Hepatocyte (in vitro differentiated cells): ENCODE results near the gene GNB2. TPM values are rescaled to one million over a fixed set of nuclear protein-coding genes. Genes with fewer than 3 reads are reported as not detected.

Experiments
- DNase-seq: peaks from one replicate; pipeline ENCODE4 v3.0.0-alpha.2; 2016; ENCODE audit warnings: low spot score
- H2AFZ ChIP-seq: fragments of 200-600 bp; sonication (generic); 2 replicates; pipeline ENCODE4 v1.6.0; 2016; ENCODE audit warnings: antibody characterized with exemption, mild to moderate bottlenecking
- H3K27ac ChIP-seq: fragments of 200-600 bp; sonication (generic); 2 replicates; pipeline ENCODE4 v1.5.1; 2016; ENCODE audit warnings: mild to moderate bottlenecking
- H3K27me3 ChIP-seq: fragments of 200-600 bp; sonication (generic); 2 replicates; pipeline ENCODE4 v1.6.1; 2016
- H3K36me3 ChIP-seq: fragments of 200-600 bp; sonication (generic); replicated peaks from 2 replicates; pipeline ENCODE4 v1.5.1; 2016; ENCODE audit warnings: low read depth; ENCODE audit not compliant: insufficient read depth
- H3K4me1 ChIP-seq: fragments of 200-600 bp; sonication (generic); 2 replicates; pipeline ENCODE4 v1.5.1; 2016; ENCODE audit warnings: mild to moderate bottlenecking, moderate library complexity; ENCODE audit not compliant: insufficient read depth
- H3K4me2 ChIP-seq: fragments of 200-600 bp; sonication (generic); 2 replicates; pipeline ENCODE4 v1.6.0; 2016
- H3K4me3 ChIP-seq: fragments of 200-600 bp; sonication (generic); 2 replicates; pipeline ENCODE4 v1.5.1; 2016; ENCODE audit warnings: mild to moderate bottlenecking
- H3K79me2 ChIP-seq: fragments of 200-600 bp; sonication (generic); 2 replicates; pipeline ENCODE4 v1.6.0; 2017; ENCODE audit warnings: mild to moderate bottlenecking
- H3K9me2 ChIP-seq: fragments of 200-600 bp; sonication (generic); replicated peaks from 2 replicates; pipeline ENCODE4 v1.6.0; 2017; ENCODE audit warnings: mild to moderate bottlenecking; ENCODE audit not compliant: insufficient read depth
- H3K9me3 ChIP-seq: fragments of 200-600 bp; sonication (generic); 2 replicates; pipeline ENCODE4 v1.5.1; 2016; ENCODE audit warnings: low read depth, mild to moderate bottlenecking
- H4K20me1 ChIP-seq: fragments of 200-600 bp; sonication (generic); 2 replicates; pipeline ENCODE4 v1.6.0; 2016; ENCODE audit warnings: mild to moderate bottlenecking; ENCODE audit not compliant: insufficient read depth, poor library complexity, severe bottlenecking
- EZH2 ChIP-seq: fragments of 200-600 bp; sonication (generic); IDR thresholded peaks from 2 replicates; pipeline ENCODE4 v1.6.1; 2016; ENCODE audit warnings: antibody characterized with exemption, mild to moderate bottlenecking, borderline replicate concordance
- EZH2phosphoT487 ChIP-seq: fragments of 200-600 bp; sonication (generic); IDR thresholded peaks from one replicate; pipeline ENCODE4 v1.6.1; 2018; ENCODE audit warnings: antibody characterized with exemption, mild to moderate bottlenecking, low read depth, moderate library complexity; ENCODE audit not compliant: unreplicated experiment, severe bottlenecking
- WGBS: methylation state at CpG from one replicate; pipeline ENCODE4 v1.1.6; 2016; ENCODE audit warnings: low lambda C conversion rate; ENCODE audit errors: missing lambda C conversion rate; 5-methylcytosine and 5-hydroxymethylcytosine counted together
- polyA plus RNA-seq: library from polyadenylated mRNA; unstranded; fragments of >200 nt; fragmentation: Nextera tagmentation; extraction: Ambion mirVana; gene quantifications from 2 replicates; pipeline ENCODE4 v1.2.1, GENCODE V29; 2016
- total RNA-seq: library from RNA; depleted of rRNA; stranded (reverse); fragments of >200 nt; gene quantifications from 2 replicates; pipeline ENCODE4 v1.2.3, GENCODE V29; 2014
- TF ChIP-seq, protein P1 (sequence below): fragments of 200-600 bp; sonication (generic); IDR thresholded peaks from 2 replicates; pipeline ENCODE4 v1.5.1; 2016; ENCODE audit warnings: antibody characterized with exemption, mild to moderate bottlenecking; ENCODE audit not compliant: poor library complexity

GNB2 gene
- total and polyA plus RNA-seq, 2 experiments from 2014 or later, result 111 to 204 TPM

DNA sequence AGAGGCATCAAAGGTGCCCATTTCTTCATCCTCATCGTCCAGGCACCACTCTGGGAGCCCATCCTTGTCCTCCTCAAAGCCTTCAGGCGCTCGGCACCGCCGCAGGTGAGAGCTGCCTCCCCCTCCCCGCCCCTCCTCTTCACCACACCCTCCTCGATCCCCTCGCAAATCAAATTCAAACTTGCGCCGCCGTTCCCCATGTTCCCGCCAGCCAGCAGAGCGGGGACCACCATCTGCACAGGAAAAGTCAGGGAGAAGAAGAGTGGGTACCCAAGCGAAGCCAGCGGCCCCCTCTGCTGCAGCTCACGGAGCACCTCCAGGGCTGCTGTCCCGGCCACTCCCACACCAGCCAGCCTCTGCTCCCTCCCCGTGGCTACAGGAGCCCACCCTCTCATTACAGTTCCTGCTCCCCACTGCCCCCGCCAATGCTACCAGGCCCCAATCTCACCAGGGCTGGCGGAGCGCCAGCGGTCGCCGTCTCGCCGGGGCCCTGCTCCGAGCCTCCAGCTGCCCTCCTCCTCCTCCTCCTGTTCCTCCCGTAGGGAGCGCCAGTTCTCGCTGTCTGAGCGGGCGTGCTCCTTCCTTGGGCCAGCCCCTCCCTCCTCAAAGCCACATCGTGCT lies 12.8 kb downstream of the GNB2 start:
- Histone ChIP-seq H3K9me3 (no peaks in the 10 kb centered on the region), H2AFZ (no peak overlapping the region), H4K20me1 (peaks cover 43% of the 10 kb centered on the region), H3K4me1 (peaks cover 2% of the 10 kb centered on the region), H3K4me3 (no peak overlapping the region), H3K79me2 (peaks cover 43% of the 10 kb centered on the region), H3K27ac (no peak overlapping the region), H3K4me2 (no peak overlapping the region), H3K27me3 (no peaks in the 10 kb centered on the region), H3K9me2 (no peaks in the 10 kb centered on the region), H3K36me3 (no peaks in the 10 kb centered on the region)
- TF ChIP-seq EZH2phosphoT487 (no peak), EZH2 (no peak)
- TF ChIP-seq, protein P1, sequence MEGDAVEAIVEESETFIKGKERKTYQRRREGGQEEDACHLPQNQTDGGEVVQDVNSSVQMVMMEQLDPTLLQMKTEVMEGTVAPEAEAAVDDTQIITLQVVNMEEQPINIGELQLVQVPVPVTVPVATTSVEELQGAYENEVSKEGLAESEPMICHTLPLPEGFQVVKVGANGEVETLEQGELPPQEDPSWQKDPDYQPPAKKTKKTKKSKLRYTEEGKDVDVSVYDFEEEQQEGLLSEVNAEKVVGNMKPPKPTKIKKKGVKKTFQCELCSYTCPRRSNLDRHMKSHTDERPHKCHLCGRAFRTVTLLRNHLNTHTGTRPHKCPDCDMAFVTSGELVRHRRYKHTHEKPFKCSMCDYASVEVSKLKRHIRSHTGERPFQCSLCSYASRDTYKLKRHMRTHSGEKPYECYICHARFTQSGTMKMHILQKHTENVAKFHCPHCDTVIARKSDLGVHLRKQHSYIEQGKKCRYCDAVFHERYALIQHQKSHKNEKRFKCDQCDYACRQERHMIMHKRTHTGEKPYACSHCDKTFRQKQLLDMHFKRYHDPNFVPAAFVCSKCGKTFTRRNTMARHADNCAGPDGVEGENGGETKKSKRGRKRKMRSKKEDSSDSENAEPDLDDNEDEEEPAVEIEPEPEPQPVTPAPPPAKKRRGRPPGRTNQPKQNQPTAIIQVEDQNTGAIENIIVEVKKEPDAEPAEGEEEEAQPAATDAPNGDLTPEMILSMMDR, result no peak
- 91% methylated on average over 26 of the region's 33 CpGs for WGBS
- peak; percentile 4 for DNase-seq

DNA sequence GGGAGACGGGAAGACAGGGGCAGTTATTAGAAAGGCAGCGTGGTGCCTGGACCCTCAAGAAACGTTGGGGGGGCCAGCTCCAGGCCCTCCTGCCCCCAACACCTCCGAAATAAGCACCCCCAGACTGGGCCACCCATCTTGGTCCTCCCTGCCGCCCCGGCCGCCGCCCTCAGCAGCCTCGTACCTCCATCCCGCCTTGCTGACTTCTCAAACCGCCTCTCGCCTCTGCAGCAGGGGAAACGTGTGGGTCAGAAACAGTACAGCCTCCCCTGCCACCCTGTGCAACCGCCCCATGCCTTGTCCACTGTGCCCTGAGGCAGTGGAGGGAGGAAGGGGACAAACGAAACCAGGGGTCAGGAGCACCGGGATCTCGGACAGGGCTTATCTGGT lies 13.3 kb downstream of the GNB2 start:
- Histone ChIP-seq H2AFZ (no peak overlapping the region), H3K9me2 (no peaks in the 10 kb centered on the region), H3K9me3 (no peaks in the 10 kb centered on the region), H3K4me2 (no peak overlapping the region), H3K27ac (no peak overlapping the region), H3K36me3 (no peaks in the 10 kb centered on the region), H3K79me2 (peaks cover 47% of the 10 kb centered on the region), H3K4me1 (peaks cover 4% of the 10 kb centered on the region), H3K27me3 (no peaks in the 10 kb centered on the region), H4K20me1 (peaks cover 46% of the 10 kb centered on the region), H3K4me3 (no peak overlapping the region)
- TF ChIP-seq, protein P1, result no peak
- no peak for TF ChIP-seq EZH2
- TF ChIP-seq EZH2phosphoT487, result no peak
- WGBS, result 93% methylated on average over 17 of the region's 17 CpGs
- no peak for DNase-seq

DNA sequence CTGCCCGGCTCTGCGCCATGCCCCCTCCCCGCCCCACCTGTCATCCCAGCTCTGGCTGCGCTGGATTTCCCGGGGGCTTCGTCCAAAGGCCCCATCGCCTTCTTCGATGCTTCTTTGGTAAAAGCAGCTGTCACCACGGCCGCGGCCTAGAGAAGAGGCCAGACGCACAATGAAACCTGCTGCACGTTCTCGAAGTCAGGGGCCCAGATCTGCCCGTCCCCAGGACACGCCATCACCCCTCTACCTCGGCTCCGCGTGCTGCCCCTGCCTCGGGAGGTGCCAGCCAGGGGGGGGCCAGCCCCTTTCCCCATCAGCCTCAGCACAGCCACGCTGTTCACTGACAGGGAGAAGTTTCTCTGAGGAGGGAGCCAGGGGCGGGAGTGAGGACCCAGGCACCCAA lies 13.7 kb downstream of the GNB2 start:
- no peak overlapping the region for H3K4me2 ChIP-seq
- no peaks in the 10 kb centered on the region for H3K27me3 ChIP-seq
- H3K79me2 ChIP-seq, result peaks cover 51% of the 10 kb centered on the region
- H3K9me2 ChIP-seq, result no peaks in the 10 kb centered on the region
- no peaks in the 10 kb centered on the region for H3K9me3 ChIP-seq
- H3K4me1 ChIP-seq, result peaks cover 8% of the 10 kb centered on the region
- no peaks in the 10 kb centered on the region for H3K36me3 ChIP-seq
- peaks cover 51% of the 10 kb centered on the region for H4K20me1 ChIP-seq
- H3K4me3 ChIP-seq, result no peak overlapping the region
- over 99% methylated on average over 21 of the region's 22 CpGs for WGBS
- no peak overlapping the region for H3K27ac ChIP-seq
- H2AFZ ChIP-seq, result no peak overlapping the region
- DNase-seq, result no peak
- TF ChIP-seq, protein P1, result no peak
- TF ChIP-seq EZH2 (no peak), EZH2phosphoT487 (no peak)
